Activated CD4-positive, alpha-beta T cell treated with anti-CD3 and anti-CD28 coated beads for 1 hour (primary cell): ENCODE results near the gene TRPC3.
A peak's percentile ranks its signal among the peaks of the same experiment; 100 is the strongest.

Source experiments
- DNase-seq: peaks from one replicate; pipeline ENCODE4 v3.0.0-alpha.2; 2020

Gene TRPC3

DNA sequence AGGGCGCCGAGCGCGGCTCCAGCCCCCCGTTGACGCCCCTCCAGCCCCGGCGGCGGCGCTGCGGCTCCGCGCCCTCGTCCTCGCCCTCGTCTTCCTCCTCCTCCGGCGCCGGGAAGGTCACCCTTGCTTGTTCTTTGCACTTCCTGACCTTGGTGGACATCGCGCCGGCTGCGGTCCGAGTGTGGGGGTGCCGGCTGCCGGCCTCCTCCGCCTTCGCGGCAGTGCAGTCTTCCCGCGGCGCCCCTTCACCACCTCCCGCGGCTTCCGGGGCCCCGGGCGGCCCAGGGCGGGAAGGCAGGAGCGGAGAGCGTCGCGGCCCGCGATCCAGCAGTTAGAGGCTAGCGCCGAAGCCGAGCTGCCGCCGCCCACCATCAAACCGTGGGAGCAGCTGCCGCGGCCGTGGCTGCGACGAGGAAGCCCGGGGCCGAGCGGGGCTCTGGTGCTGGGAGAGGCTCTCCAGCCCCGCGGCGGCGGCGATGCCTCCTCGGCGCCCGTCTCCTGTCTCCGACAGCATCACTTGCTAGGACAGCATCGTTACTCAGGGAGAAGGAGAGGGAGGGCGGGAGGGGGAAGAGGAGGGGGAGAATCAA lies at the start of gene TRPC3:
TSS of gene TRPC3 (minus strand) at position 540 of the 590 bp plus-strand sequence. CDS start at position 160, 380 bp downstream.
- no peak for DNase-seq

DNA sequence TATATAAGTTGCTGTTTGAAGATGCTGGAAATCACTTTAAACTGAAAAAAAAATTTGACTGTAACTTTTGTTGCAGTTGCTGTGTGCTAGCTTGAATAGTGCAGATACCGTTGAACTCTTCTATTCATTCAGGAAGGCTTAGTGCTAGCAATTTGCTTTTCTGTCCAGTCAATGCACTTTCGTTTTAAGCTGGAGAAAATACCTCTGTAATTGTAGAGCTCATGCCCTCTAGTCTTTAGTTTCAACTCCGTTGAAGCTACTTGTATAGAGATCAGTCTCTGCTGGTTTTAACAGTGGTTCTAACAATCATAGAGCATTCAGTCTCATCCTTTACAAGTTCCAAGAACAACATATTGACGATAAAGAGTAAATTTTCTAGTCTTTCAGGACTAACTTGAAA lies 49.0 kb upstream of the TRPC3 start:
- DNase-seq = no peak

DNA sequence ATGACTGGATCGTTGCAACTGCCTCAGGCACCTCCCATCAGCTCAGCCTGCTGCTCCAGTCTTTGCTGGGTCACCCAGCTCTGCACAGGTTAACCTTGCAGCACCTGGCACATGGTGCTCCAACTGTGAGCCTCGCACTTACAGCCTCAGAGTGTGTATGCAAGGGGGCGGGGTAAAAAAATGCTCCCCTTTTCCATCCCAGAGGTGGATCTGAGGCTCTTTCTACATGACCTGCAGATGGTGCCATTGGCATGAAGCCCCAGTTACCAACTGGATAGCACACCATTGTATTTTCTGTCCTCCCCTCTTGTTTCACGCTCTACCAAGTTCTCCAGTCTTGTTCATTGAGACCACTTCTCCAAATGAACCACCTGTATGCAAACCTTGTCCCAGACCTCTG lies 46.2 kb upstream of the TRPC3 start:
- DNase-seq = no peak

GRCh38 chr4:121995790-121996537 lies 44.1 kb upstream of the TRPC3 start:
- DNase-seq = no peak

- DNase-seq = no peak
These were observed 40.1 kb upstream of the TRPC3 start for GRCh38 chr4:121991968-121992367.

DNA sequence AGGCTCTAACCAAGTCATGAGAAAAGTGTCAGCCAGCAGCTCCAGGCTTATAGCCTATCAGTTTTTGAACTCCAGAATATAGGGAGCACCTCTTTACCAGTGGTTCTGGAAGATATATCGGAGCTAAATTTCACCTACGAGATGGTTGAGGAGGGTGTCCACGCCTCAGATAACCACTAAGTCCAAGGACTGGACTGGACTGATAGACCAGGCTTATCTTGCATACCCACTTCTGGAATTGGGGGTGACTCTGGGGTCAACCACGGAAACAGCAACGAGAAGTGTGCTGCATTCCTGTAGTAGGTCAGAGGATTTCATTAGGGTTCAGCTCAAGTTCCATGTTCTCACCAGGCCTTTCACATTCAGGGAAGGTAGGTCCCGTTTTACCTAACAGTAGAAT lies 38.6 kb upstream of the TRPC3 start:
- no peak for DNase-seq

- no peak for DNase-seq
These were observed 37.9 kb upstream of the TRPC3 start for GRCh38 chr4:121989715-121990114.

- DNase-seq = no peak
These were observed 37.1 kb upstream of the TRPC3 start for GRCh38 chr4:121988950-121989349.

DNA sequence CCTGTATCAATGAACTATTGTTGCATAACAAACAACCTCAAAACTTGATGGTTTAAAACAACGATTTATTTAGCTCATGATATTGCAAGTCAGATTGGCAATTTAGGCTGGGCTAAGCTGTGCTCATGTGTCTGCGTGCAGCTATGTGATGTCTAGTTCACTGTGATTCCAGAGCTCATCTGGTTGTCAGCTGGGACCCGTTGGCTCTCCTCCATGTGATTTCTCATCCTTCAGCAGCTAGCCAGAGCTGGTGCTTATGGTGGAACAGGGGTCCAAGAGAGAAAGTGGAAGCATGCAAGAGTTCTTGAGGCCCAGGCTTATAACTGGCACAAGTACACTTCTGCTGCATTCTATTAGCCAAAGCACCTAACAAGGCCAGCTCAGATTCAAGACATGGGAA lies 28.8 kb upstream of the TRPC3 start:
- DNase-seq = no peak

DNA sequence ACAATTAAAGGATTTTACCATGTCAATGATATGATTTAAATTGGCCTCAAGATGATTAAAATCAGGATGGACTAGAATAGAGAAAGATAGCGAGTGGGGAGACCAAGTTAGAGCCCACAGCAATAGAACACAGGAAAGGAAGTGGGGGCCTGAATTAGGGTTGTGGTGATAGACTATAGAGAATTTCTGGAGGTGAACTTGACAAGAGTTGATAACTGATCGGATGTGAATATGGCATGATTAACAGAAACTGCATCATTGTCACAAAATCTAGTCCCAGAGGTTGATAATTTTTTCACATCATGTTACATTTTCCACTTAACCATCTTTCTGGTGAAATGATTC lies 26.3 kb upstream of the TRPC3 start:
- no peak for DNase-seq

DNA sequence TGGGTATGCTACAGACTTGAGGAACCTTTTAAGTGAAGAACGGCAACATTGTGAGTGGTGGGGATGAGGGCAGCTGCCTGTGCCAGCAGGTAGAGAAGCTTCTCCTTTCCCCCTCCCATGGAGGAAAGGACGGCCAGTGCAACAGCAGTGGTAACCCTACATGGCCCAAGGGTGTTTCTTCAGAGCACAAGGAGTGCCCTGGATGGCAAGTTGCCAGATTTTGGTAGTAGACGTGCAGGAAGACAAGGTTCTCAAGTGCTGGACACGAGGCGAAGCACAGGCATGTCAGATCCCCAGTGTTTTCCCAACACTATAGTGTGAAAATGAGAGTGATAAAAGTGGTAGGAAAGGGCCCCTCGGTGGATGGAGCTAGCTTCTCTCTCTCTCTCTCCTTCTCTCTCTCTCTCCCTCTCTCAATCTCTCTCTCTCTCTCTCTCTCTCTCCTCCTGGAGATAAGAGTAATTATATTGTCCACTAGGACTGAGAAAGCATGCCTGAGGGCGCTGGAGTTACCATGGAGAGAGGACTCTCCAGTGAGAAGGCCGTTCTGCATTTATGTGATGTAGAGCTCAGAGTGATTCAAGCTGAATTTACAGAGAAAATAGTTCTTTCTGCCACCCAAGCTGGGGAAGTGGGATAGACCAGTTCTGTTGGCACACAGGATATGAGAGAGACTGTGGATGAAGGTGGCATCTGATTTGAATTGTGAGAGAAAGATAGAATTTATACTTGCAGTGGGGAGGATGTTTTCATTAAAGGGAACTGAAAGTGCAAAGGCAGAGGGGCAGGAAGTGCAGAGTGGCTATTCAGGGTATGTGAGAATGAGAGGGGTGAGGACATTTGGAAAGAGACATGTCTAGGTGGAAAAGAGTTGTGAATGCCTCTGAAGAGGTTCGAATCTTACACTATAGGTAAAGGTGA lies 25.7 kb upstream of the TRPC3 start:
- no peak for DNase-seq

GRCh38 chr4:121975784-121976183 lies 23.9 kb upstream of the TRPC3 start:
- DNase-seq = no peak

DNA sequence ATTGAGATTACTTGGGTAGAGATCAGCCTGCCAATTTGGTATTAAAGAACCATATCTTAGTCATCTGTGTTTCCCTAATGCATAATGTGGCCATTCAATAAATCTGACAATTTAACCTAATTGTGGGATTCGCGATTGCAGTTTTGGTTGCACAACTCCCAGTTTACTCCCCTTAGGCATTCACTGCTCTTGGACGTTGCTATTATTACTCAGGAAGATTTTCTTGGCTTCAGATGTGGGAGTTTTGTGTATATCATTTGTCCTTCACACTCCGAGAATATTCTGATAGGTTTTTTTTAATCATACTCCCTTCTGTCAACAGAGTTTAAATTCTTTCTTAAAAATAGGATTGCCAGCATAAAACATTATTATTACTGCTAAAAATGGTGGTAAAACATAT lies 22.0 kb upstream of the TRPC3 start:
- no peak for DNase-seq

- DNase-seq = no peak
These were observed 17.0 kb upstream of the TRPC3 start for GRCh38 chr4:121968859-121969258.

- DNase-seq = no peak
These were observed 13.1 kb upstream of the TRPC3 start for GRCh38 chr4:121964958-121965357.

DNA sequence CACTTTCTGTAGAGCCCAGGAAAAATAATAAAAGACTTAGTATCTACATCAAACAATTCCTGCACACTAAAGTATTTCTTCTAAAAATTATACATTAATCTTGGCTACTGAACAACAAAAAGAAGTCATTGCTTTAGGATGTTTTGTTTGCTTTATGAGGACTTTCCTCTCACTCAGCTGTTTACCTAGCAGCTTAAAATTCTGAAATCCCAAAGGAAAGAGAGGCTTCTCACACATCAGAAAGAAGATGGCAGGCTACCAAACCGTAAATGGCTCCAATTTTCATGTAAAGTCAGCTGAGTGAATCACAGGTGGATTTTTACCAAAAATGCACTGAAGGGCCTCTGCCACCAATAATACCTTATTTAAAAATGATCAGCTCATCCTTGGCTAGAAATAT lies 9.0 kb upstream of the TRPC3 start:
- DNase-seq = no peak

DNA sequence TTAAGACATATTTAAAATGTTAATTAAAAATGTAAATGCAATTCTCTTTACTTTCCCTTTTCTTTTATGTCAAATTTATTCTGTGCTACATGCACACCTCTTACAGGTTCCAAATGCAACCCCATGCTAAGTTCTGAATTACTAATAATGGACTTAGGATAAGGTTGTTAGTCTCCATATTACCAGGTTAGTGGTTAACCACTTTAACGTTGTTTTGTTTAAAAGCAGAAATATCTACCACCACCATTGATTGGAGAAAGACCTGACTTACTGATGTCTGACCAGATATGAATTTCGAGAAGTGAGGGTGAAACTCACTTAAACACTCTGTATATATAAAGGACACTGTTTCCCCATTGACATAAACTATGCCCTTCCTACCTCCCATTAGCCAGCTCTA lies 6.9 kb upstream of the TRPC3 start:
- DNase-seq = no peak

DNA sequence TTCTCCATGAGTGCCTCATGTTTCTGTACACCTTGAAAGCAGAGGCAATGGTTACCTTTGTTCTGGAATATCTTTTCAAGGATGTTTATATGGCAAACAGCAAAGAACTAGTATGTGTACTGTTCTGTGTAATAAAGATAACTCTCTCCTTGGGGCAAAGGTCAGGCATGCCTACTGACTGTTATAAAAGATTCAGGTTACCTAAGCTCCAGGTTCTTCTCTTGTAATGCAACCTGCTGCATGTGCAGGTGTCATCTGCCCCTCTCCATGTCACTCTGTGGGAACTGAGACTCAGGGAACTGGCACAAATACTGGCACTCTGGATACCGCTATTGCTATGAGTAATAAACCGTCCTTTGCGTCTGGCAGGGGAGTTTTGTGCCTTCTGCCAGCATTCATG lies 5.4 kb upstream of the TRPC3 start:
- DNase-seq = no peak

GRCh38 chr4:121953860-121954259 lies 2.0 kb upstream of the TRPC3 start:
- no peak for DNase-seq

GRCh38 chr4:121952290-121952689 lies 430 bp upstream of the TRPC3 start:
- DNase-seq = no peak

- DNase-seq = no peak
These were observed 960 bp downstream of the TRPC3 start for GRCh38 chr4:121950680-121951520.

GRCh38 chr4:121950212-121950679 lies 1.6 kb downstream of the TRPC3 start:
- DNase-seq = peak; percentile 75

DNA sequence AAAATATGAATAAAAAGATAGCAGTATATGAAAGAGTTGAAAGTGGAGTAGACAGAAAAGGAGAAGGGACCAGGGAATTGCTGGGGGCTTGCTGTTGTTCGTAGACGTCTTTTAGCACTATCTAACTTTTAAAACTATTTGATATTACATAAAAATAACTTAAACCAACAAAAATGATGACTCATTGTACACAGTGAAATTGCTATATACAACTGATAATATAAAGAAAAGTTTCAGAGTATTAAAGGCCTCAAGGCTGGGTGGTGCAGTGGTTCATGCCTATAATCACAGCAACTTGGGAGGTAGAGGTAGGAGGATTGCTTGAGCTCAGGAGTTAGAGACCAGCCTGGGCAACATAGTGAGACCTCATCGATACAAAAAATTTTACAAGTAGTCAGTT lies 5.2 kb downstream of the TRPC3 start:
- DNase-seq = no peak
